GM12874 (cell line): ENCODE results near the gene KRTAP10-4.

Source experiments
- CTCF ChIP-seq: IDR thresholded peaks from 2 replicates; pipeline ENCODE4 v1.5.1; 2011; ENCODE audit warnings: low read depth, mild to moderate bottlenecking, control low read depth, low read length, moderate library complexity; ENCODE audit not compliant: insufficient read depth

The KRTAP10-4 gene

GRCh38 chr21:44568667-44569556, 4.6 kb upstream of the KRTAP10-4 start:
- TF ChIP-seq CTCF = no peak

- no peak for TF ChIP-seq CTCF
Measured at GRCh38 chr21:44569861-44570517, 3.5 kb upstream of the KRTAP10-4 start.

GRCh38 chr21:44571296-44571695, 2.2 kb upstream of the KRTAP10-4 start:
- no peak for TF ChIP-seq CTCF

GRCh38 chr21:44571844-44572782, 1.4 kb upstream of the KRTAP10-4 start:
- no peak for TF ChIP-seq CTCF

- TF ChIP-seq CTCF = no peak
Measured at GRCh38 chr21:44572959-44573583, 458 bp upstream of the KRTAP10-4 start.

- TF ChIP-seq CTCF = no peak
Measured at GRCh38 chr21:44574457-44575306, 1.2 kb downstream of the KRTAP10-4 start.
